HL-60 (cell line): Measurements from ENCODE around the gene HSD17B12.

Source experiments
- DNase-seq, 2 experiments: peaks; one replicate each; pipeline ENCODE4 v3.0.0-alpha.2; 2010 to 2020; ENCODE audit warnings: low read depth in 1 of 2, low spot score in 1 of 2
- H3K27ac ChIP-seq: fragments of 250-450 bp; sonication (Bioruptor Pico); replicated peaks from 2 replicates; pipeline ENCODE4 v1.5.1; 2020; ENCODE audit warnings: mild to moderate bottlenecking, moderate library complexity
- H3K27me3 ChIP-seq: fragments of 250-450 bp; sonication (Bioruptor Pico); 2 replicates; pipeline ENCODE4 v1.5.1; 2021; ENCODE audit warnings: mild to moderate bottlenecking, moderate library complexity; ENCODE audit not compliant: insufficient read depth, poor library complexity, severe bottlenecking
- H3K4me3 ChIP-seq: replicated peaks from 2 replicates; pipeline ENCODE4 v1.5.1; 2011; ENCODE audit warnings: mild to moderate bottlenecking, control low read depth, low read length; ENCODE audit not compliant: insufficient read depth
- GABPA ChIP-seq: IDR thresholded peaks from 2 replicates; pipeline ENCODE4 v1.6.1; 2012; ENCODE audit warnings: low read depth
- POLR2AphosphoS5 ChIP-seq: IDR thresholded peaks from 2 replicates; pipeline ENCODE4 v1.6.1; 2012; ENCODE audit warnings: low read depth
- REST ChIP-seq: IDR thresholded peaks from 2 replicates; pipeline ENCODE4 v1.6.1; 2012; ENCODE audit warnings: low read depth; ENCODE audit not compliant: insufficient replicate concordance
- SPI1 ChIP-seq: IDR thresholded peaks from 2 replicates; pipeline ENCODE4 v1.6.1; 2012; ENCODE audit warnings: low read depth, mild to moderate bottlenecking, borderline replicate concordance
- TF ChIP-seq, protein P1 (sequence below): IDR thresholded peaks from one replicate; pipeline ENCODE4 v1.5.1; 2011; ENCODE audit warnings: low read length, control low read depth, inconsistent platforms; ENCODE audit not compliant: insufficient read depth

HSD17B12 gene

GRCh38 chr11:43806976-43807375 lies 126.4 kb downstream of the HSD17B12 start:
- TF ChIP-seq GABPA (no peak), POLR2AphosphoS5 (no peak), REST (no peak), SPI1 (no peak)
- TF ChIP-seq, protein P1, sequence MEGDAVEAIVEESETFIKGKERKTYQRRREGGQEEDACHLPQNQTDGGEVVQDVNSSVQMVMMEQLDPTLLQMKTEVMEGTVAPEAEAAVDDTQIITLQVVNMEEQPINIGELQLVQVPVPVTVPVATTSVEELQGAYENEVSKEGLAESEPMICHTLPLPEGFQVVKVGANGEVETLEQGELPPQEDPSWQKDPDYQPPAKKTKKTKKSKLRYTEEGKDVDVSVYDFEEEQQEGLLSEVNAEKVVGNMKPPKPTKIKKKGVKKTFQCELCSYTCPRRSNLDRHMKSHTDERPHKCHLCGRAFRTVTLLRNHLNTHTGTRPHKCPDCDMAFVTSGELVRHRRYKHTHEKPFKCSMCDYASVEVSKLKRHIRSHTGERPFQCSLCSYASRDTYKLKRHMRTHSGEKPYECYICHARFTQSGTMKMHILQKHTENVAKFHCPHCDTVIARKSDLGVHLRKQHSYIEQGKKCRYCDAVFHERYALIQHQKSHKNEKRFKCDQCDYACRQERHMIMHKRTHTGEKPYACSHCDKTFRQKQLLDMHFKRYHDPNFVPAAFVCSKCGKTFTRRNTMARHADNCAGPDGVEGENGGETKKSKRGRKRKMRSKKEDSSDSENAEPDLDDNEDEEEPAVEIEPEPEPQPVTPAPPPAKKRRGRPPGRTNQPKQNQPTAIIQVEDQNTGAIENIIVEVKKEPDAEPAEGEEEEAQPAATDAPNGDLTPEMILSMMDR: no peak
- DNase-seq: no peak
- Histone ChIP-seq H3K4me3 (no peak overlapping the region), H3K27ac (no peak overlapping the region), H3K27me3 (no peaks in the 10 kb centered on the region)

GRCh38 chr11:43810929-43811596 lies 130.5 kb downstream of the HSD17B12 start:
- TF ChIP-seq, protein P1: no peak
- TF ChIP-seq SPI1: no peak
- no peak for TF ChIP-seq POLR2AphosphoS5
- no peak for TF ChIP-seq GABPA
- no peak for TF ChIP-seq REST
- H3K4me3 ChIP-seq: no peak overlapping the region

DNA sequence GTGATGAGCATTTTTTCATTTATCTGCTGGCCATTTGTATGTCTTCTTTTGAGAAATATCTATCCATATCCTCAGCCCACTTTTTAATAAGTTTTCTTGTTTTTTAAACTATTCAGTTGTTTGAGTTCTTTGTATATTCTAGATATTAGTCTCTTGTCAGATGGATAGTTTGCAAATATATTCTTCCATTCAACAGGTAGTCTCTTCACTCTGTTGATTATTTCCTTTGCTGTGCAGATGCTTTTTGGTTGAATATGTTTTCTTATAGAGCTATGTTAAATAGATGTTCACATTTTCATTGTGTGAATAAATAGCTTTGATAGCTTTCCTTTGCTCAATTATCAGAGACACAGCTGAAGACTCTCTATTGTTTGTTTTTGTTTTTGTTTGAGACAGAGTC lies 131.9 kb downstream of the HSD17B12 start:
- H3K27ac ChIP-seq: no peak overlapping the region
- DNase-seq: no peak
- no peak overlapping the region for H3K4me3 ChIP-seq
- TF ChIP-seq, protein P1: no peak
- TF ChIP-seq GABPA: no peak
- TF ChIP-seq REST: no peak
- no peak for TF ChIP-seq SPI1
- TF ChIP-seq POLR2AphosphoS5: no peak
- H3K27me3 ChIP-seq: no peaks in the 10 kb centered on the region

More at GRCh38 chr11:43810929-43811596, 130.5 kb downstream of the HSD17B12 start:
- DNase-seq: no peak
- Histone ChIP-seq H3K27me3 (no peaks in the 10 kb centered on the region), H3K27ac (no peak overlapping the region)
